Astrocyte (in vitro differentiated cells and primary cell): Measurements from ENCODE around the gene NUP153. TPM values are rescaled to one million over a fixed set of nuclear protein-coding genes. Genes with fewer than 3 reads are reported as not detected.

Experiments used
- DNase-seq: peaks from one replicate; pipeline ENCODE4 v3.0.0-alpha.2; 2010; ENCODE audit warnings: low read depth
- FAIRE-seq: peaks from 2 replicates; lab custom pipeline; 2011; peaks lifted over from hg19 to GRCh38; lab: Jason Lieb, UNC
- H2AFZ ChIP-seq: 2 replicates; pipeline ENCODE4 v1.6.0; 2012; ENCODE audit warnings: low read depth, low read length, inconsistent platforms
- H3K27ac ChIP-seq: 2 replicates; pipeline ENCODE4 v1.5.1; 2011; ENCODE audit warnings: low read depth, low read length, inconsistent platforms
- H3K27me3 ChIP-seq: 2 replicates; pipeline ENCODE4 v1.6.0; 2011; ENCODE audit warnings: low read length, inconsistent platforms; ENCODE audit not compliant: insufficient read depth
- H3K36me3 ChIP-seq: 2 replicates; pipeline ENCODE4 v1.5.1; 2011; ENCODE audit warnings: low read length, inconsistent platforms; ENCODE audit not compliant: insufficient read depth
- H3K4me1 ChIP-seq: 2 replicates; pipeline ENCODE4 v1.5.1; 2011; ENCODE audit warnings: low read length, inconsistent platforms; ENCODE audit not compliant: insufficient read depth
- H3K4me2 ChIP-seq: 2 replicates; pipeline ENCODE4 v1.6.0; 2012; ENCODE audit warnings: low read length, inconsistent platforms
- H3K4me3 ChIP-seq: 2 replicates; pipeline ENCODE4 v1.5.1; 2011; ENCODE audit warnings: low read depth, mild to moderate bottlenecking, low read length, inconsistent platforms; ENCODE audit not compliant: insufficient read depth
- H3K79me2 ChIP-seq: 2 replicates; pipeline ENCODE4 v1.6.0; 2012; ENCODE audit warnings: mild to moderate bottlenecking, low read length, inconsistent platforms; ENCODE audit not compliant: insufficient read depth
- H3K9ac ChIP-seq: 2 replicates; pipeline ENCODE4 v1.6.0; 2012; ENCODE audit warnings: mild to moderate bottlenecking, low read length, inconsistent platforms
- H3K9me3 ChIP-seq: 2 replicates; pipeline ENCODE4 v1.5.1; 2012; ENCODE audit warnings: low read depth, mild to moderate bottlenecking, low read length, inconsistent platforms; ENCODE audit not compliant: insufficient read depth
- H4K20me1 ChIP-seq: 2 replicates; pipeline ENCODE4 v1.6.0; 2012; ENCODE audit warnings: low read length, inconsistent platforms; ENCODE audit not compliant: insufficient read depth
- H3K27ac Mint-ChIP-seq: one replicate; pipeline ENCODE4 v1.8.0; 2021; ENCODE audit warnings: mild to moderate bottlenecking, mixed read lengths; ENCODE audit not compliant: unreplicated experiment
- H3K27me3 Mint-ChIP-seq: one replicate; pipeline ENCODE4 v1.8.0; 2021; ENCODE audit warnings: low read depth, mixed read lengths; ENCODE audit not compliant: unreplicated experiment
- H3K36me3 Mint-ChIP-seq: one replicate; pipeline ENCODE4 v1.8.0; 2021; ENCODE audit warnings: low read depth, mixed read lengths; ENCODE audit not compliant: unreplicated experiment
- H3K4me1 Mint-ChIP-seq: one replicate; pipeline ENCODE4 v1.8.0; 2021; ENCODE audit warnings: low read depth, mixed read lengths; ENCODE audit not compliant: unreplicated experiment
- H3K4me3 Mint-ChIP-seq: one replicate; pipeline ENCODE4 v1.8.0; 2021; ENCODE audit warnings: mild to moderate bottlenecking, moderate library complexity, mixed read lengths; ENCODE audit not compliant: unreplicated experiment
- H3K9me3 Mint-ChIP-seq: one replicate; pipeline ENCODE4 v1.8.0; 2021; ENCODE audit warnings: mild to moderate bottlenecking, mixed read lengths; ENCODE audit not compliant: unreplicated experiment
- EZH2 ChIP-seq: IDR thresholded peaks from 2 replicates; pipeline ENCODE4 v1.6.1; 2012; ENCODE audit warnings: mild to moderate bottlenecking, low read length, inconsistent platforms; ENCODE audit not compliant: insufficient read depth
- total RNA-seq: library from RNA; stranded (reverse); gene quantifications from 2 replicates; pipeline ENCODE4 v1.2.1, GENCODE V29; 2021
- TF ChIP-seq, protein P1 (sequence below): IDR thresholded peaks from 2 replicates; pipeline ENCODE4 v1.5.1; 2011; ENCODE audit warnings: low read depth, mild to moderate bottlenecking, inconsistent platforms, low read length, moderate library complexity; ENCODE audit not compliant: insufficient read depth

The NUP153 gene
- total RNA-seq, 1 donor from 2014 or later: 51.6 TPM

DNA sequence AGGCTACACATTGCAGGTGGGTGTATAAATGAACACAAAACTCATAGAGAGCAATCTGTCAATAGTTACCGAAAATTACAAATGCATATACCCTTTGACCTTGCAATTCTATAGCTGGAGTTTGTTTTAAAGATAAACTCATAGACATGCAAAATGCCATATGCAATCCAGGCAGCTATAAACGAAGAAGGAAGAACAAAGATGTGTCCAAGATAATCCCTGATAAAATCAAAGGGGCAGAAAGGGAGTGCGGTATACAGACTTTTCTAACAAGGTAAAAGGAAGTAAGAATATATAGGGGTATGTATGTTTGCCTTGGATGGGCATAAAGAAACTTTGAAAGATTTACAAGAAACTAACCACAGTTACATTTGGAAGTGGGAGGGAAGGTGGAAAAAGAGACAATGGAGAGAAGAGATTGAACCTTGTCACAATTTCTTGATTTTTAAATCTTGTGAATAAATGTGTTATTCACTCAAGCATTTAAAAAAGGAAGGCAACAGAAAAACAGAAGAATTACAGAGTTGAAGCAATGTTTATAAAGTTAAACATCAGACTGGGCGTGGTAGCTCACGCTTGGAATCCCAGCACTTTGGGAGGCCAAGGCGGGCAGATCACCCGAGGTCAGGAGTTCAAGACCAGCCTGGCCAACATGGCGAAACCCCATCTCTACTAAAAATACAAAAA is 76.8 kb downstream of the NUP153 start:
- H3K27me3 ChIP-seq: no peaks in the 10 kb centered on the region
- TF ChIP-seq, protein P1, sequence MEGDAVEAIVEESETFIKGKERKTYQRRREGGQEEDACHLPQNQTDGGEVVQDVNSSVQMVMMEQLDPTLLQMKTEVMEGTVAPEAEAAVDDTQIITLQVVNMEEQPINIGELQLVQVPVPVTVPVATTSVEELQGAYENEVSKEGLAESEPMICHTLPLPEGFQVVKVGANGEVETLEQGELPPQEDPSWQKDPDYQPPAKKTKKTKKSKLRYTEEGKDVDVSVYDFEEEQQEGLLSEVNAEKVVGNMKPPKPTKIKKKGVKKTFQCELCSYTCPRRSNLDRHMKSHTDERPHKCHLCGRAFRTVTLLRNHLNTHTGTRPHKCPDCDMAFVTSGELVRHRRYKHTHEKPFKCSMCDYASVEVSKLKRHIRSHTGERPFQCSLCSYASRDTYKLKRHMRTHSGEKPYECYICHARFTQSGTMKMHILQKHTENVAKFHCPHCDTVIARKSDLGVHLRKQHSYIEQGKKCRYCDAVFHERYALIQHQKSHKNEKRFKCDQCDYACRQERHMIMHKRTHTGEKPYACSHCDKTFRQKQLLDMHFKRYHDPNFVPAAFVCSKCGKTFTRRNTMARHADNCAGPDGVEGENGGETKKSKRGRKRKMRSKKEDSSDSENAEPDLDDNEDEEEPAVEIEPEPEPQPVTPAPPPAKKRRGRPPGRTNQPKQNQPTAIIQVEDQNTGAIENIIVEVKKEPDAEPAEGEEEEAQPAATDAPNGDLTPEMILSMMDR: no peak
- TF ChIP-seq EZH2: no peak
- H3K4me1 ChIP-seq: no peaks in the 10 kb centered on the region
- H3K9me3 ChIP-seq: no peaks in the 10 kb centered on the region
- Mint-ChIP-seq H3K4me3 (no peak overlapping the region), H3K27ac (no peak overlapping the region), H3K36me3 (peaks cover 12% of the 10 kb centered on the region), H3K4me1 (peaks cover 9% of the 10 kb centered on the region), H3K9me3 (no peaks in the 10 kb centered on the region), H3K27me3 (no peaks in the 10 kb centered on the region)
- DNase-seq (no peak), FAIRE-seq (no peak)
- no peak overlapping the region for H2AFZ ChIP-seq
- H3K4me3 ChIP-seq: no peak overlapping the region
- H3K79me2 ChIP-seq: peaks cover 57% of the 10 kb centered on the region
- no peak overlapping the region for H3K9ac ChIP-seq
- no peak overlapping the region for H3K27ac ChIP-seq
- H3K4me2 ChIP-seq: no peak overlapping the region
- peaks cover 31% of the 10 kb centered on the region for H4K20me1 ChIP-seq
- H3K36me3 ChIP-seq: peaks cover 39% of the 10 kb centered on the region

DNA sequence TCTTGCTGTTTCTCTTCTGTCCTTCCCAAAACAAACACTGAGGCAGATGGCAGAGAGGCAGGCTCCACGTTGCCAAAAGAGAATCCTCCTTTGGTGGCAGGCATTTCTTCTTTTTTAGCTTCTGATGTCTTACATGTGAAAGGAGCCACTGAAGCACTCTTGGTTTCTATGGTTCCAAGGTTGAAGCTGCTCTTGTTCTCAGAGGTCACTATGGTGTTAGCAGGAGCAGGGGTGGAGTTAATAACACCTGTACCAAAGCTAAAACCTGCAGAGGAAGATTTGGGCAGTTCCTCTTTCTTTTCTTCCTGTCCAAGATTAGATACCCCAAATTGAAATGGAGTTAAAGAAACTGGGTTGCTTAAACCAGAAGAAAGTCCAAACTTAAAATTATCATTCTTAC is 77.9 kb downstream of the NUP153 start:
- DNase-seq (no peak), FAIRE-seq (no peak)
- Histone ChIP-seq H2AFZ (no peak overlapping the region), H3K4me3 (no peak overlapping the region), H3K9me3 (no peaks in the 10 kb centered on the region), H3K79me2 (peaks cover 57% of the 10 kb centered on the region), H3K4me1 (no peaks in the 10 kb centered on the region), H3K27me3 (no peaks in the 10 kb centered on the region), H4K20me1 (peaks cover 32% of the 10 kb centered on the region), H3K9ac (no peak overlapping the region), H3K27ac (no peak overlapping the region), H3K4me2 (no peak overlapping the region), H3K36me3 (peaks cover 45% of the 10 kb centered on the region)
- no peaks in the 10 kb centered on the region for H3K27me3 Mint-ChIP-seq
- peaks cover 14% of the 10 kb centered on the region for H3K36me3 Mint-ChIP-seq
- H3K4me1 Mint-ChIP-seq: peaks cover 6% of the 10 kb centered on the region
- TF ChIP-seq EZH2: no peak
- TF ChIP-seq, protein P1: no peak
- no peak overlapping the region for H3K27ac Mint-ChIP-seq
- no peaks in the 10 kb centered on the region for H3K9me3 Mint-ChIP-seq
- no peak overlapping the region for H3K4me3 Mint-ChIP-seq

DNA sequence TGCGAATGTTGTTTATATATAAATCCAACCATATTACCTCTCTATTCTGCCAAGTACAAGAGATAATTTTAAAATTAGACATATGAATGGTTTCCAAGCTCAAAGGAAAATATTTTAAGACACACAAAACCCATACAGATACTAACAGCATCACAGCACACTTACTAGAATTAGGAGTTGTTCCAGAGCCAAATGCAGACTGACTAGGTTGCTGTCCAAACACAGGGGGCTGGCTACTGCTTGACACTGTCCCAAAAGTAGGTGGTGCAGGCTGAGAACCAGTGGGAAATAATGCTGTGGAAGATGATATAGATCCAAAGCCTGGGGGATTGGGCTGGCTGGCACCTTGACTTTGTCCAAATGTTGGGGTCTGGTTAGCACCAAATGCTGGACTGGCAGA is 82.3 kb downstream of the NUP153 start:
- Histone ChIP-seq H3K79me2 (peaks cover 75% of the 10 kb centered on the region), H3K4me3 (no peak overlapping the region), H4K20me1 (peaks cover 31% of the 10 kb centered on the region), H3K27ac (no peak overlapping the region), H3K4me1 (no peaks in the 10 kb centered on the region), H3K36me3 (peaks cover 39% of the 10 kb centered on the region), H3K27me3 (no peaks in the 10 kb centered on the region), H3K9me3 (no peaks in the 10 kb centered on the region), H3K9ac (no peak overlapping the region), H2AFZ (no peak overlapping the region), H3K4me2 (no peak overlapping the region)
- DNase-seq (no peak), FAIRE-seq (no peak)
- TF ChIP-seq, protein P1: no peak
- TF ChIP-seq EZH2: no peak
- no peaks in the 10 kb centered on the region for H3K27me3 Mint-ChIP-seq
- H3K36me3 Mint-ChIP-seq: peaks cover 7% of the 10 kb centered on the region
- no peak overlapping the region for H3K27ac Mint-ChIP-seq
- no peaks in the 10 kb centered on the region for H3K4me1 Mint-ChIP-seq
- no peaks in the 10 kb centered on the region for H3K9me3 Mint-ChIP-seq
- no peak overlapping the region for H3K4me3 Mint-ChIP-seq
